ENCODE results near the gene CCNG2. TPM values are rescaled to one million over a fixed set of nuclear protein-coding genes. Genes with fewer than 3 reads are reported as not detected.
A peak's percentile ranks its signal among the peaks of the same experiment; 100 is the strongest.

CCNG2 gene
- total RNA-seq, 4 donors from 2014 or later, result 21.3 to 67.0 (median 28.7) TPM

DNA sequence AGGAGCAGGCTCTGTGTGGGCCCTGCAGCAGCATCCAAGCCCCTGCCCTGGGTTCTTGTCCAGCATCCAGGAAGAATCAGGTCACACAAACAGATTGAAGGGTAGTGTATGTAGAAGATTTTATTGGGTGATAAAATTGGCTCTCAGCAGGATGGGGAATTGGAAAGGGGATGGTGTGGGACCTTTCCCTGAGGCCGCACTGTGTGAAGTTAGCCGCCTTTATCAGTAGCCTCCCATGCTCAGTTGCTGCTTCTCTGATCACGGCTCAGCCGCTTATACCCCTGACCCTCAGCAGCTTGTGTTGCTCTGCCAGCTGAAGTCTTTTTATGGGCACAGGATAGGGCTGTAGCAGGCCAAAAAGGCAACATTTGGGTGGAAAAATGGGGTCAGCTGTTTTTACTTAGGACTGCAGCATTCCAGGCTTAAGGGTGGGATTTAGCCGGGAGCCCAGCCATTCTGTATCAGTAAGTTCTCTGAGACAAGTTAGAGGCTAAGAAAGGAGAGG lies 35.2 kb upstream of the CCNG2 start:
- no peak for TF ChIP-seq POLR2A (IDR thresholded peaks at IDR 0.05)
- TF ChIP-seq, protein P1, sequence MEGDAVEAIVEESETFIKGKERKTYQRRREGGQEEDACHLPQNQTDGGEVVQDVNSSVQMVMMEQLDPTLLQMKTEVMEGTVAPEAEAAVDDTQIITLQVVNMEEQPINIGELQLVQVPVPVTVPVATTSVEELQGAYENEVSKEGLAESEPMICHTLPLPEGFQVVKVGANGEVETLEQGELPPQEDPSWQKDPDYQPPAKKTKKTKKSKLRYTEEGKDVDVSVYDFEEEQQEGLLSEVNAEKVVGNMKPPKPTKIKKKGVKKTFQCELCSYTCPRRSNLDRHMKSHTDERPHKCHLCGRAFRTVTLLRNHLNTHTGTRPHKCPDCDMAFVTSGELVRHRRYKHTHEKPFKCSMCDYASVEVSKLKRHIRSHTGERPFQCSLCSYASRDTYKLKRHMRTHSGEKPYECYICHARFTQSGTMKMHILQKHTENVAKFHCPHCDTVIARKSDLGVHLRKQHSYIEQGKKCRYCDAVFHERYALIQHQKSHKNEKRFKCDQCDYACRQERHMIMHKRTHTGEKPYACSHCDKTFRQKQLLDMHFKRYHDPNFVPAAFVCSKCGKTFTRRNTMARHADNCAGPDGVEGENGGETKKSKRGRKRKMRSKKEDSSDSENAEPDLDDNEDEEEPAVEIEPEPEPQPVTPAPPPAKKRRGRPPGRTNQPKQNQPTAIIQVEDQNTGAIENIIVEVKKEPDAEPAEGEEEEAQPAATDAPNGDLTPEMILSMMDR (IDR thresholded peaks at IDR 0.05), result no peak
- intact Hi-C loops (cut with DNase I; ENCODE audit: low total_unique reads), result no loop called here
- no peaks in the 10 kb centered on the region for H3K4me1 ChIP-seq
- peak overlapping the region in 1 of 2 donors; percentile 9 for H3K27ac ChIP-seq
- H3K36me3 ChIP-seq, result no peaks in the 10 kb centered on the region
- DNase-seq, result no peak
- H3K4me3 ChIP-seq, result no peak overlapping the region
- H3K9me3 ChIP-seq, result no peaks in the 10 kb centered on the region
- no peaks in the 10 kb centered on the region for H3K27me3 ChIP-seq

DNA sequence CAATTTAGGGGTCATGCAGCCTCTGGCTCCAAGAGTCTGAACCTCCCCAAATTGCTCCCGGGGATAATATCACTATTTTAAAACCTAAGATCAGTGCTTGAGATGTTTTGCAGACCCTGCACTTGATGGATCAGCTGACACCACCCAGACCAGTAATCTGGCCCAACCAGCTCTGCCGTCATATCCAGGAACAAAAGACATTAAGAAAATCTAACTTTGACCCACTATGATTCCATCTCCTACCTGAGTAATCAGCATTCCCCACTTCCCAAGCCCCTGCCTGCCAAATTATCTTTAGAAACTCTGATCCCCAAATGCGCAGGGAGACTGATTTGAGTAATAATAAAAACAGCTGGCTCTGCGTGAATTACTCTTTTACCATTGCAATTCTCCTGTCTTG lies 34.4 kb upstream of the CCNG2 start:
- TF ChIP-seq, protein P1 (IDR thresholded peaks at IDR 0.05), result no peak
- no peak for TF ChIP-seq POLR2A (IDR thresholded peaks at IDR 0.05)
- H3K9me3 ChIP-seq, result no peaks in the 10 kb centered on the region
- no peak overlapping the region for H3K4me3 ChIP-seq
- H3K36me3 ChIP-seq, result no peaks in the 10 kb centered on the region
- no peaks in the 10 kb centered on the region for H3K27me3 ChIP-seq
- DNase-seq, result no peak
- intact Hi-C loops (cut with DNase I; ENCODE audit: low total_unique reads), result no loop called here
- H3K27ac ChIP-seq, result no peak overlapping the region
- no peaks in the 10 kb centered on the region for H3K4me1 ChIP-seq

DNA sequence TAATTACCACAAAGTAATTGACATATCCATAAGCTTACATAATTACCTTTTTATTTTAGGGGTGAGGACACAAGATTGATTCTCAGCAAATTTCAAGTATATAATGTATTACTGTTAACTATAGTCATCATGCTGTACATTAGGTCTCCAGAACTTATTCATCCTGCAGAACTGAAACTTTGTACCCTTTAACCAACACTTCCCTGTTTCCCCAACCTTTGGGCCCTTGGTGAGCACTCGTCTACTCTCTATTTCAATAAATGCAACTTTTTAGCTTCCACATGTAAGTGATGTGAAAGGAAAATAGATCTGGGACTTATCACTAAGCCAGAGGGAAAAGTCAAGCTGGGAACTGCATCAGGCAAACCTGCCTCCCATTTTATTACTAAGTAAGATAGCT lies 33.6 kb upstream of the CCNG2 start:
- no peak for DNase-seq
- Histone ChIP-seq H3K27me3 (no peaks in the 10 kb centered on the region), H3K4me3 (no peak overlapping the region), H3K36me3 (no peaks in the 10 kb centered on the region), H3K9me3 (no peaks in the 10 kb centered on the region), H3K4me1 (no peaks in the 10 kb centered on the region), H3K27ac (no peak overlapping the region)
- intact Hi-C loops (cut with DNase I; ENCODE audit: low total_unique reads), result no loop called here
- TF ChIP-seq POLR2A (IDR thresholded peaks at IDR 0.05), result no peak
- TF ChIP-seq, protein P1 (IDR thresholded peaks at IDR 0.05), result no peak

DNA sequence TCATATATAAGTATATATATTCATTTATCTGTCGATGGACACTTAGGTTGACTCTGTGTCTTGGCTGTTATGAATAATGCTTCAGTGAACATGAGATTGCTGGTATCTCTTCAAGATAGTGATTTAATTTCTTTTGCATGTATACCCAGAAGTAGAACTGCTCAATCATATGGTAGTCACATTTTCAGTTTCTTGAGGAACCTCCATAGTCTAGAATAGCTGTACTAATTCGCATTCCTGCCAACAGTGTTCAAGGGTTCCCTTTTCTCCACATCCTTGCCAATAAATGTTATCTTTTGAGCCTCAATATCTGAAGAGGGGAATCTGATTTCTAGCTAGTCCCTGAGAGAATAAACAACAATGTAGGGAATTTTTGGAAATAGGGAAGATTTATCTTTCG lies 32.4 kb upstream of the CCNG2 start:
- DNase-seq, result no peak
- H3K9me3 ChIP-seq, result no peaks in the 10 kb centered on the region
- no peaks in the 10 kb centered on the region for H3K36me3 ChIP-seq
- no peaks in the 10 kb centered on the region for H3K4me1 ChIP-seq
- H3K27ac ChIP-seq, result no peak overlapping the region
- TF ChIP-seq, protein P1 (IDR thresholded peaks at IDR 0.05), result no peak
- no peak for TF ChIP-seq POLR2A (IDR thresholded peaks at IDR 0.05)
- no peak overlapping the region for H3K4me3 ChIP-seq
- intact Hi-C loops (cut with DNase I; ENCODE audit: low total_unique reads), result no loop called here
- no peaks in the 10 kb centered on the region for H3K27me3 ChIP-seq

DNA sequence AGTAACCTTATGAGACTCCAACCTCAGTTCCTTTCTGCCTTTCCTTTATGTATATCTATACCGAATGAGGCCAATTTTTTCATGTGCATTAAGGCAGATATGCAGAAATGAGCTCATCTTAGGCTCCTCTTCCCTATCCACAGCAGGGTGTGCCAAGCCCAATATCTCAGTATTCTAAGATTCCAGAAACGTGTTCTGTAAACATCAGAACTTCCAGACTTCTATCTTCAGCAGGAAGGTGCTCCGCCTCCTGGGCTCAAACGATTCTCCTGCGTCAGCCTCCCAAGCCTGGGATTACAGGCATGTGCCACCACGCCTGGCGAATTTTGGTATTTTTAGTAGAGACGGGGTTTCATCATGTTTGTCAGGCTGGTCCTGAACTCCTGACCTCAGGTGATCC lies 31.0 kb upstream of the CCNG2 start:
- Histone ChIP-seq H3K27me3 (no peaks in the 10 kb centered on the region), H3K36me3 (no peaks in the 10 kb centered on the region), H3K9me3 (no peaks in the 10 kb centered on the region), H3K4me1 (no peaks in the 10 kb centered on the region), H3K4me3 (no peak overlapping the region), H3K27ac (peak overlapping the region in 1 of 2 donors; percentile 6)
- intact Hi-C loops (cut with DNase I; ENCODE audit: low total_unique reads), result no loop called here
- no peak for DNase-seq
- TF ChIP-seq, protein P1 (IDR thresholded peaks at IDR 0.05), result no peak
- TF ChIP-seq POLR2A (IDR thresholded peaks at IDR 0.05), result no peak

Data from uterus (tissue), 4 donors.